ENCODE data around the gene SLC8A3. TPM values are rescaled to one million over a fixed set of nuclear protein-coding genes. Genes with fewer than 3 reads are reported as not detected.

The SLC8A3 gene
- total and polyA plus RNA-seq, 2 of the 13 experiments (the other 11 are each of a cell fraction or from before 2014, with no cell fraction given), result 0.01 to 0.02 TPM

- POLR2A ChIA-PET, result no interaction called here
- 50% methylated on average over 2 of the region's 38 CpGs for WGBS (ENCODE audit: low lambda C conversion rate)
- H3K4me3 ChIP-seq (replicated peaks in 1 of 3; ENCODE audit: insufficient read depth in 1 of 3, low read depth in 2 of 3, low read length in 3 of 3), result peak overlapping the region; percentile 34 to 68 (median 44); a peak in 4 of 6 replicates
- intact Hi-C loops (cut with micrococcal nuclease; ENCODE audit: unreplicated experiment) (no loop called here), in situ Hi-C loops (cut with HindIII; ENCODE audit: extremely low pct_ligation_motif_present, low pct_unique_long_range_greater_than_20kb) (no loop called here)
- TF ChIP-seq HOXA3 (CRISPR knock-in tag; IDR thresholded peaks at IDR 0.05) (0 out of 2 replicates have a peak, but pooled peaks have one; percentile 5), ZMYM3 (CRISPR knock-in tag; IDR thresholded peaks at IDR 0.05) (no peak)
- no peak overlapping the region for H3K27ac ChIP-seq (ENCODE audit: extremely low read length, insufficient read depth, low read length)
- no TSS peak for BruUV-seq (replicated peaks)
- H4K20me1 ChIP-seq (ENCODE audit: insufficient read depth, low read length), result no peaks in the 10 kb centered on the region
- no peak overlapping the region for H2AFZ ChIP-seq (ENCODE audit: low read length)
- no peaks in the 10 kb centered on the region for H3K36me3 ChIP-seq (replicated peaks in 1 of 2; ENCODE audit: control insufficient read depth in 1 of 2, insufficient read depth in 2 of 2, low read length in 2 of 2)
- no peaks in the 10 kb centered on the region for H3K9me3 ChIP-seq (ENCODE audit: low read length)
- peak overlapping the region; percentile 78 for H3K4me2 ChIP-seq (ENCODE audit: low read depth, low read length)
- peaks cover 7 to 57% of the 10 kb centered on the region in 2 experiments for H3K27me3 ChIP-seq (ENCODE audit: control insufficient read depth in 1 of 2, insufficient read depth in 2 of 2, low read length in 2 of 2)
- ATAC-seq (peak; percentile 43), DNase-seq (ENCODE audit: low spot score) (no peak), FAIRE-seq (no peak)
- CTCF ChIA-PET (ENCODE audit: low intra/inter-chr PET ratio, low total read pairs), result no interaction called here
- peaks cover 7% of the 10 kb centered on the region for H3K4me1 ChIP-seq (ENCODE audit: insufficient read depth, low read length)
- no peak overlapping the region for H3K9ac ChIP-seq (ENCODE audit: insufficient read depth, low read depth, low read length)
- no peaks in the 10 kb centered on the region for H3K79me2 ChIP-seq (ENCODE audit: insufficient read depth, low read length)
Measured at GRCh38 chr14:70188322-70188658, 461 bp downstream of the SLC8A3 start.

DNA sequence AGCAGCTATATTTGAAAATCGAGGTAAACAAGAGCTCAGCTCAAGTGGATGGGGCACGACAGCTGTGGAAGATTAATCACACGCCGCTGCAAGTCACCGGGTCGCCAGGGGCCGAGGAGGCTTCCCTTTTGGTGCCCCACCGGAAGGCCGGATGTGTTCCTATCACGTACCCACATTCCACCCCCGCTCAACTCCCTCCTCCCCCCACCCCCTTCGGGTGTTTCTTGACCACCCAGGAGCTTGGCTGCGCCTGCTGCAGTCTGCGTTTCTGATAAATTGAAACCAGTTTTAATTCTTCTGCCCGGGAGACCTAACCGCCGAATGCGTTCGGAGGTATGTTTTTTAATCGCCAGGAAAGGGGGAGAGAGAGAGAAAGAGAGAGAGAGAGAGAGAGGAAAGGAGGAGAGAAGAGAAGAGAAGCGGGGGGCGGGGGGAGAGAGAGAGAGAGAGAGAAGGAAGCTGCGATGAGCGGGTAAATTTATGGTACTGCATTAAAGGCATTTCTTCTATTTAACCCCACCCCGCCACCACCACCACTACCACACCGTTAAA lies 1.8 kb downstream of the SLC8A3 start:
- ATAC-seq (no peak), FAIRE-seq (no peak), DNase-seq (ENCODE audit: low spot score) (no peak)
- intact Hi-C loops (cut with micrococcal nuclease; ENCODE audit: unreplicated experiment), result no loop called here
- H3K79me2 ChIP-seq (ENCODE audit: insufficient read depth, low read length), result no peaks in the 10 kb centered on the region
- ChIA-PET POLR2A (no interaction called here), CTCF (ENCODE audit: low intra/inter-chr PET ratio, low total read pairs) (no interaction called here)
- no peak overlapping the region for H3K27ac ChIP-seq (ENCODE audit: extremely low read length, insufficient read depth, low read length)
- peaks cover 7% of the 10 kb centered on the region for H3K4me1 ChIP-seq (ENCODE audit: insufficient read depth, low read length)
- no TSS peak for BruUV-seq (replicated peaks)
- in situ Hi-C loops (cut with HindIII; ENCODE audit: extremely low pct_ligation_motif_present, low pct_unique_long_range_greater_than_20kb), result no loop called here
- no peaks in the 10 kb centered on the region for H3K9me3 ChIP-seq (ENCODE audit: low read length)
- no peak overlapping the region for H3K9ac ChIP-seq (ENCODE audit: insufficient read depth, low read depth, low read length)
- H3K27me3 ChIP-seq (ENCODE audit: control insufficient read depth in 1 of 2, insufficient read depth in 2 of 2, low read length in 2 of 2), result peaks cover 7 to 61% of the 10 kb centered on the region in 2 experiments
- WGBS (ENCODE audit: low lambda C conversion rate), result 74% methylated on average over 26 of the region's 26 CpGs
- no peak overlapping the region for H3K4me2 ChIP-seq (ENCODE audit: low read depth, low read length)
- H4K20me1 ChIP-seq (ENCODE audit: insufficient read depth, low read length), result no peaks in the 10 kb centered on the region
- H3K4me3 ChIP-seq (replicated peaks in 1 of 3; ENCODE audit: insufficient read depth in 1 of 3, low read depth in 2 of 3, low read length in 3 of 3), result no peak overlapping the region
- H2AFZ ChIP-seq (ENCODE audit: low read length), result no peak overlapping the region
- no peaks in the 10 kb centered on the region for H3K36me3 ChIP-seq (replicated peaks in 1 of 2; ENCODE audit: control insufficient read depth in 1 of 2, insufficient read depth in 2 of 2, low read length in 2 of 2)
- TF ChIP-seq TBP (CRISPR knock-in tag; IDR thresholded peaks at IDR 0.05) (no peak), ZNF574 (CRISPR knock-in tag; IDR thresholded peaks at IDR 0.05) (no peak), ZNF354B (CRISPR knock-in tag; IDR thresholded peaks at IDR 0.05) (no peak), CENPT (CRISPR knock-in tag; IDR thresholded peaks at IDR 0.05; ENCODE audit: low read depth) (no peak), NFIC (IDR thresholded peaks at IDR 0.05; ENCODE audit: low read length) (no peak), GMEB1 (CRISPR knock-in tag; IDR thresholded peaks at IDR 0.05; ENCODE audit: borderline replicate concordance) (no peak), ZNF75D (CRISPR knock-in tag; IDR thresholded peaks at IDR 0.05; ENCODE audit: borderline replicate concordance) (no peak), ZNF549 (CRISPR knock-in tag; IDR thresholded peaks at IDR 0.05) (no peak), ZNF616 (CRISPR knock-in tag; IDR thresholded peaks at IDR 0.05; ENCODE audit: low read depth) (no peak)
- TF ChIP-seq, protein P1, sequence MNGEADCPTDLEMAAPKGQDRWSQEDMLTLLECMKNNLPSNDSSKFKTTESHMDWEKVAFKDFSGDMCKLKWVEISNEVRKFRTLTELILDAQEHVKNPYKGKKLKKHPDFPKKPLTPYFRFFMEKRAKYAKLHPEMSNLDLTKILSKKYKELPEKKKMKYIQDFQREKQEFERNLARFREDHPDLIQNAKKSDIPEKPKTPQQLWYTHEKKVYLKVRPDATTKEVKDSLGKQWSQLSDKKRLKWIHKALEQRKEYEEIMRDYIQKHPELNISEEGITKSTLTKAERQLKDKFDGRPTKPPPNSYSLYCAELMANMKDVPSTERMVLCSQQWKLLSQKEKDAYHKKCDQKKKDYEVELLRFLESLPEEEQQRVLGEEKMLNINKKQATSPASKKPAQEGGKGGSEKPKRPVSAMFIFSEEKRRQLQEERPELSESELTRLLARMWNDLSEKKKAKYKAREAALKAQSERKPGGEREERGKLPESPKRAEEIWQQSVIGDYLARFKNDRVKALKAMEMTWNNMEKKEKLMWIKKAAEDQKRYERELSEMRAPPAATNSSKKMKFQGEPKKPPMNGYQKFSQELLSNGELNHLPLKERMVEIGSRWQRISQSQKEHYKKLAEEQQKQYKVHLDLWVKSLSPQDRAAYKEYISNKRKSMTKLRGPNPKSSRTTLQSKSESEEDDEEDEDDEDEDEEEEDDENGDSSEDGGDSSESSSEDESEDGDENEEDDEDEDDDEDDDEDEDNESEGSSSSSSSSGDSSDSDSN (CRISPR knock-in tag; IDR thresholded peaks at IDR 0.05), result no peak
